NCI-H1436 (cell line): ENCODE results near the gene ADGRB2.

Source experiments
- DNase-seq: peaks from one replicate; lab custom pipeline; 2025; lab: John Stamatoyannopoulos, UW

Gene ADGRB2

GRCh38 chr1:31749785-31750735 is 14.1 kb downstream of the ADGRB2 start:
- no peak for DNase-seq

GRCh38 chr1:31748365-31748764 is 15.8 kb downstream of the ADGRB2 start:
- DNase-seq, result no peak

GRCh38 chr1:31747304-31747703 is 16.8 kb downstream of the ADGRB2 start:
- DNase-seq, result no peak

DNA sequence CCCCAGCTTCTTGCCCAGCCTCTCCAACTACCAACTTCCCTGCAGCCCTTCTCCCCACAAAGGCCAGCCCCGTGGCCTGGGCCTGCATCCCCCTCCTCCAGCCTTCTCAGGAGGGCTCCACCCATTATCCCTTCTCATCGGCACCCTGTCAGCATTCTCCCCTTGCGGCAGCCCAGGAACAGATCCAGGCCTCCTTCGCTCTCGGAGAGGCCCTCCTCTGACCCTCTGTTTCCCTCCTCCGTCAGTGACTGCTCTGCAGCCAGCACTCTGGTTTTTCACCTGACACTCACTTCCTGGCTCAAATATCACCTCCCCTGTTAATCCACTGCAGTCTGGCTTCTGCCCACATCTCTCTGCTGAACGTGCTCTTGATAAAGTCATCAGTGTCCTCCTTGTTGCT is 17.5 kb downstream of the ADGRB2 start:
- no peak for DNase-seq

DNA sequence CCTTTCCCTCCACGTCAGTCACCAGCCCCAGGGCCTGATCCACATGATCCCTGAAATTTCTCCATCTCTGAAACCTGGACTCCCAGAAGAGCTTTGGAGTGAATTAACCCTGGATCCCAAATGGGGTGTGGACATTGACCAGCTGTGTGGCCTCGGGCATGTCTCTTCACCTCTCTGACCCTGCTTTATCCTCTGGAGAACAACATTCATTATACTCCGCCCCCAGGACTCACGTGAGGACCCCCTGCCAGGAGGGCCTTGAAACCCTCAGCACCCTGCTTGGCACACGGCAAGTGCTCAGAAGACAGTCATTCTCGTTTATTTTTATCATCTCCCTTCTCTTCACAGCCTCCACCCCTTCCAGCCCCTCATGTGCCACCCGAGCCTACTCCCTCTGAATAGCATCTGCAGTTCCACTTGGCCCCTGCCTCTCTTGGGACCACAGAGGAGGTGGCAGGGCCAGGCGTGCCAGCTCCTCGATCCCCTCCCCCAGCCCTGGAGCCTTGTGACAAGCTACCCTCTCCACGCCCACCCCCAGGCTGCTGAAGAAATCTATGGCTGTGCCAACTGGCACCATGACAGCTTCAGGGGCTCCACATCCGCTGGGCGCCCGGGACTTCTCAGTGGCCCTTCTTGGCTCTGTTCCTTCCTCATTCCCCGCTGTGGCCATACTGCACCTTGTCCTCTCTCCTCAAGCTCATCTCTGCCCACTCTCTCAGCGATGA is 18.0 kb downstream of the ADGRB2 start:
- DNase-seq, result peak; percentile 60

- DNase-seq, result peak; percentile 53
Measured at GRCh38 chr1:31745096-31745945, 18.8 kb downstream of the ADGRB2 start.

DNA sequence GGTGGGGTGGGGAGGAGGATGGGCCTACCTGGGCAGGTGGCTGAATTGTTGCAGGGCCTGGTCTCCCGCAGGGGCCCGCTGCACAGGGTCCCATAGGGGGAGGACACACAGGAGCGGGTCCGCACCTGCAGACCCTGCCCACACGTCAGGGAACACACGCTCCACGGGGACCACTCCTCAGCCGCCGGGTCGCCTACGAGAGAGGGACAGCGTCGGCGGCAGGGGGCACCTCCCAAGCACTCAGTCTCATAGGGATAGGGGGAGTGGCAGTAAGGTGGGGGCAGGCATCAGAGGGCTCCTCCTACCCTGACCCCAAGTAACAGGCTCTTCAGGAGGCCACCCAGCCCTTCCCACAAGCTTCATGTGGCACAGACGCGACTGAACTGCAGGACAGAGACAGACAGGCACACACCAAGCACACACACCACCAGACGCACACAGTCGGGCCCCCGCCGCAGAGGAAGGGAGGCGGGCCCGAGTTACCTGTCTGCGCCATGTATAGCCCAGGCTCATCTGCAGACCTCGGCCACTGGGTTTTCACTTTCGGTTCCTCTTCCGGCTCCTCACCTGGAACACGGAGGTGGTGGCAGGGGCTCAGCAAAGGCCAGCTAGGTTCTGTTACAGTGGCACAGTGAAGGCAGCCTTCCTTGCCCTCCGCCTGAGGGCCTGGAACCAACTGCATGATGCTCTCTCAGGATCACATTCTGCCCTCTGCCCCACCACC is 19.8 kb downstream of the ADGRB2 start:
- DNase-seq, result no peak

DNA sequence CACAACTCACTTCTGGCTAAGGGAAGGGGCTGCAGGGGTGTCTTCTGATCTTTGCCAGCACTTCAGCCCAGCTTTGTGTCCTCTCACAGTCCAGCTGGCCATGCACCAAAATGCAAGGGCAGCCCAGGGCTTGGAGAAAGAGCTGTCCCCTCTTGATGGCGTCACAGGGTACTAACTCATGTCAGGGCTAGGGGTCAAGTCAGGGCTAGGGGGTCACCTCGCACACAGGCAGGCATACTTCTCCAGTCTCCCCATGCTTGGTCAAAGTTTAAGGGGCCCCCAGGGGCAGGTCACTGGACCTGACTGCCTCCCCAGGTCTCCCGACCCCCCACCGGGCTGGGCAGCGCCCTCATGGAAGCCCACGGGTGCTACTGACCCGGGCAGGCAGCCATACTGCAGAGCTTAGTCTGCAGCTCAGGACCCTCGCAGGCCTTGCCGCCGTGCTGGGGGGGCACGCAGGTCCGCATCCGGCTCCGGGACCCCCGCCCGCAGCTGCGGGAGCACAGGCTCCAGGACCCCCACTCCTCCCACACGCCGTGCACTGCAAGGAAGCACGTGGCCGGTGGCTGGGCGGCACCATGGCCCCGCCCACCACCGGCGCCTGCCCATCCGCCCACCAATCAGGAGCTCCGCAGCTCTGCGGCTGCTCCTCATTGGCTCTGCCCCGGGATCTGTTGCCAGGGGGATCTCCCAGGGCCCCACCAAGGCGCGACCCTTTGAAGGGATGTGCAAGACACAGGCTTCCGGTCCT is 21.5 kb downstream of the ADGRB2 start:
- no peak for DNase-seq

DNA sequence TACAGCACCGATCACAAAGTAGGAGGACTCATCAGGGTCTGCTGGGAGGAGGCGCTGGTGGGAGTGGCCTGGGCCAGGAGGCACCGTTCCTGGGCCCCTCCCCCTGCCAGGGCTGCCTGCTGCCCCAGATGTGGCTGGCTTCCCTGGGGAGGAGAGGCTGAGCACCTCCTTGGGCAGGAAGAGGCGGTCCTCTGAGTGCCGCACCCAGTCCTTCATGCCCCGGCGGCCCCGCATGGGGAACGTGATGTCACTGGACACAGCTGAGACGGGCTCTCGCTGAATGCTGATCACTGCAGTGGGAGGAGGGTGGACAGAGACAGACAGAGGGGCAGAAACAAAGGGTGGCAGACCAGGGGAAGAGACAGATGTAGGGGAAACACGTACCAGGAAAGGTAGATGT is 24.8 kb downstream of the ADGRB2 start:
- peak; percentile 56 for DNase-seq

- DNase-seq, result no peak
Measured at GRCh38 chr1:31736675-31737074, 27.5 kb downstream of the ADGRB2 start.

DNA sequence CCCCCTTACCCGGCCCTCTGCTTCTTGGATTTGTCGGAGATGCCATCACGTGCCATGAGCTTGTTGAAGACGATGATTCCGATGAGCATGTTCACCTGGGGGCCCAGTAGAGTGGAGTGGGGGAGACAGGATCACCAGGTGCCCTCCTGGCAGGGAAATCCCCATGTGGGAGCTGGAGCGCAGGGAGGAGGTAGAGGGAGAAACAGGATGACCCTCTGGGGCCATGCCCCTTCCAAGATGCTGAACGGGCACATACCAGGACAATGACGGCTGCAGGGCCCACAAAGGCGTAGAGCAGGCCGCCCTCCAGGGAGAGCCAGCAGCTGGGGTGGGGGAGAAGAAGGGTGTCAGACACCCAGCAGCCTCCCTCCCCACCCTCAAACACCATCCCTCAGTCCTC is 28.6 kb downstream of the ADGRB2 start:
- DNase-seq, result no peak

DNA sequence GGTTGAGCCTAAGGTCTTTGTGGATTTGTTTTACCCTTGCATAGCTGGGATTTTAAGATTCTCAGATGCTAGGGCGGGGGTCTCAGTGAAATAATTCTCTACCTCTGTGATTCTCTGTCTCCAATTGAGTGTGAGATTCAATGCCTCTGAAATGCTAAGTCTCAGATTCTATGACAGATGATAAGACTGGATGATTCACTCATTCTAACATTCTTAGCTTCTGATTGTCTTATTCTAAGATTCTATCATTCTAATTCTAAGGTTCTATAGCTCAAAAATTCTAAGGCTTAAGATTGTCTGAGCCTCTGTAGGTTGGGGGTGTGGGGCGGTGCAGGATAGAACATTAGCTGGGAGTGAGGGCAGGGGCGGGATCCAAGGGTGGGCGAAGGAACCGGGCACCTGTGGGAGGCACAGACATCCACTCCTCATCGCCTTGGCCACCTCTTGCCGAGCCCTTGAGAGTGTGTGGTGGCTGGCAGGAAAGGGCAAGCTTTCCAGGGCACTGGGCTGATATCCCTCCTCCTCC is 29.5 kb downstream of the ADGRB2 start:
- DNase-seq, result no peak

GRCh38 chr1:31733389-31734219 is 30.5 kb downstream of the ADGRB2 start:
- no peak for DNase-seq

GRCh38 chr1:31732751-31733289 is 31.3 kb downstream of the ADGRB2 start:
- no peak for DNase-seq

- DNase-seq, result no peak
Measured at GRCh38 chr1:31732343-31732742, 31.8 kb downstream of the ADGRB2 start.

- DNase-seq, result no peak
Measured at GRCh38 chr1:31731049-31731565, 33.0 kb downstream of the ADGRB2 start.

- no peak for DNase-seq
Measured at GRCh38 chr1:31730336-31731048, 33.6 kb downstream of the ADGRB2 start.

GRCh38 chr1:31727849-31728248 is 36.3 kb downstream of the ADGRB2 start:
- no peak for DNase-seq
